GM20000 (cell line): ENCODE data around the gene CDH5.

ENCODE experiments used
- DNase-seq: peaks from one replicate; pipeline ENCODE4 v3.0.0; 2012; ENCODE audit warnings: low spot score
- TF ChIP-seq, protein P1 (sequence below): IDR thresholded peaks from 2 replicates; pipeline ENCODE4 v1.5.1; 2012; ENCODE audit warnings: mild to moderate bottlenecking, control low read depth; ENCODE audit errors: extremely low read depth, missing control alignments

CDH5 gene

DNA sequence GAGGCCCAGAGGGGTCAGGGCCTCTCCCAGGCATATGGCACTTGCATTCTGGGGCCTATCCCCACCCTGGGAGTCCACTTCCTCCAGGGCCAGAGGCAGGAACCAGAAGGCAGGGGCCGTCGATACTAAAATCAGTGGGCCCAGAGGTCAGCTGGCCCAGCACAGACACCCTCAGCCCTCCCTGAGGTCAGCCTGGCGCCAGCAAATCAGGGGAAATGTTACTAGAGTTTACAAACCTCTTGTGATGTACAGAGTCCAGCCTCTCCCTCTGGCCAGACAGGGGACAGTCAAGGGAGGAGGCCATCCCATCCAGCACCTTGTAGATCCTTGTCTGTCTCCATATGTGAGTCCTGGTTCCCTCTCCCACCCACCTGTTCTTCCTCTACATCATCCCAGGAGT is 10.8 kb downstream of the CDH5 start:
- TF ChIP-seq, protein P1, sequence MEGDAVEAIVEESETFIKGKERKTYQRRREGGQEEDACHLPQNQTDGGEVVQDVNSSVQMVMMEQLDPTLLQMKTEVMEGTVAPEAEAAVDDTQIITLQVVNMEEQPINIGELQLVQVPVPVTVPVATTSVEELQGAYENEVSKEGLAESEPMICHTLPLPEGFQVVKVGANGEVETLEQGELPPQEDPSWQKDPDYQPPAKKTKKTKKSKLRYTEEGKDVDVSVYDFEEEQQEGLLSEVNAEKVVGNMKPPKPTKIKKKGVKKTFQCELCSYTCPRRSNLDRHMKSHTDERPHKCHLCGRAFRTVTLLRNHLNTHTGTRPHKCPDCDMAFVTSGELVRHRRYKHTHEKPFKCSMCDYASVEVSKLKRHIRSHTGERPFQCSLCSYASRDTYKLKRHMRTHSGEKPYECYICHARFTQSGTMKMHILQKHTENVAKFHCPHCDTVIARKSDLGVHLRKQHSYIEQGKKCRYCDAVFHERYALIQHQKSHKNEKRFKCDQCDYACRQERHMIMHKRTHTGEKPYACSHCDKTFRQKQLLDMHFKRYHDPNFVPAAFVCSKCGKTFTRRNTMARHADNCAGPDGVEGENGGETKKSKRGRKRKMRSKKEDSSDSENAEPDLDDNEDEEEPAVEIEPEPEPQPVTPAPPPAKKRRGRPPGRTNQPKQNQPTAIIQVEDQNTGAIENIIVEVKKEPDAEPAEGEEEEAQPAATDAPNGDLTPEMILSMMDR, result no peak
- DNase-seq, result no peak

DNA sequence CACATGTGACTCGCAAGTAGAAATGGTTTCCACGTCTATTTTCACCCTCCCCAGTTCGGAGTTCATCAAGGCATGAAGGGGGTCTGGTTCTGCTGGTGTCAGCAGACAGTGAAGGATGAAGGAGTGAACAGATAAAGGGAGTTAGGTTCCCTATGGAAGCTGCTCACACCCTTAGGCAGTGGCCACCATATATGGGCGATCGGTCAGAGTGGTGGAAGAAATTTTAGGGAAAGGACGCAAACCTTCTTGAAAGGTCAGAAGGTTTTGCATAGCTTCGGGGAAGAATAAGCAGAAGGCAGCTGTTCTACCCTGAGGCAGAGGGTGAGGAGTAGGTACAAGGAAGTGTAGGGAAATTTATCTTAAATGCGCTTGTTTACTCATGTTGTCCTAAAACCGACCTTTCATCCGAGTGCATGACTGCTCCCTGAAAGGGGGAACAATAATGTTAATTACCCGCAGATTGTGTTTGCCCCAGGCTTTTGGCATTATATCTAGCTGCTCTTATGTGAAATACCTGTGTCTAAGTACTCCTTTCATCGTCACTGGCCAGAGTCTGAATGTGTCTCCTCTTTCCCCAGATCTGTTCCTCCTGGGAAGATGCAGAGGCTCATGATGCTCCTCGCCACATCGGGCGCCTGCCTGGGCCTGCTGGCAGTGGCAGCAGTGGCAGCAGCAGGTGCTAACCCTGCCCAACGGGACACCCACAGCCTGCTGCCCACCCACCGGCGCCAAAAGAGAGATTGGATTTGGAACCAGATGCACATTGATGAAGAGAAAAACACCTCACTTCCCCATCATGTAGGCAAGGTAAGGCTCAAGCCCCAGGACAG is 12.5 kb downstream of the CDH5 start:
- TF ChIP-seq, protein P1, result no peak
- no peak for DNase-seq

DNA sequence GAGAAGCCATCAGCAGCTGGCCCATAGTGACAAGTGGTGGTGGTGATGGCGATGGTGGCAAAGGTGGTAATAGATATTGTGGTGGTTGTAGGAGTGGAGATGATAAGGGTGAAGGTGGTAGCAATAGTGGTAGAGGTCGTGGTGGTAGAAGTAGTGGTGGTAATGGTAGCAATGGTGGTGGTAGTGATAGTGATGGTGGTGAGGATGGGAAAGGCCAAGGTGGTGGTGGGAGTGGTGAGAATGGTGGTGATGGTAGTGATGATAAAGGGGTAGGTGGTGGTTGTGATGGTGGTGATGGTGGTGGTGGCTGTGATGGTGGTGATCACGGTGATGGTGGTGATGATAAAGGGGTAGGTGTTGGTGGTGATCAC is 13.1 kb downstream of the CDH5 start:
- no peak for DNase-seq
- TF ChIP-seq, protein P1, result no peak

DNA sequence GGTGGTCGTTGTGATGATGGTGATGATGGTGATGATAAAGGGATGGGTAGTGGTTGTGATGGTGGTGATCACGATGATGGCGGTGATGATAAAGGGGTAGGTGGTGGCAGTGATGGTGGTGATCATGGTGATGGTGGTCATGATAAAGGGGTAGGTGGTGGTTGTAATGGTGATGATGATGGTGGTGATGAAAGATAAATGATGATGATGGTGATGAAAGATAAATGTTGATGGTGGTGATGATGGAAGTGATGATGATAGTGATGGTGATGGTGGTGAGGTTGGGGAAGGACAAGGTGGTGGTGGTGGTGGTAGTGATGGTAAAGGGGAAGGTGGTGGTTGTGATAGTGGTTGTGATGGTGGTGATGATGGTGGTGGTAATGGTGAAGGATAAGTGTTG is 13.9 kb downstream of the CDH5 start:
- no peak for DNase-seq
- TF ChIP-seq, protein P1, result no peak

DNA sequence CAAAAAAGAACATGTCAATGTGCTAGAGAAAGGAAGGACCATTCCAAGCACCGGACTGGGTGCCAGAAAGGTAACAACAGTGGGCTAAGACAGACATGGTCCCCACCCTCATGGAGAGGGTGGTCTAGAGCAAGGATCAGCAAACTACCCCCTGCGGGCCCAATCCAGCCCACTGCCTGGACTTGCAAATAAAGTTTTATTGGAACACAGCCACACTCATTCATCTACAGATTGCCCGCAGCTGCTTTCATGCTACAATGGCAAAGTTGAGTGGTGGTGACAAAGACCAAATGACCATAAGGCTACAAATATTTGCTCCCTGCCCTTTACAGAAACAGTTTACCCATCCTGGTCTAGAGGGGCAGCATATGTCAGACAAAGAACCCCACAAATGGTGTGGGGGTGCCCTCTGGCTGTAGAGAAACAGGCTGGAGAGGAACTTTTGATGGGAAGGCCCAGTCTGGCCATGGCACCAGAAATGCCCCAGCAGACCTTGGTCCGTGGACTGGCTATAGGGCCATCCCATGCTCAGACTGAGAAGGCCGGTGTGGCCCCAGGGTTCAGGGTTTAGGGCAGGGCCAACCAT is 15.2 kb downstream of the CDH5 start:
- no peak for DNase-seq
- TF ChIP-seq, protein P1, result no peak

DNA sequence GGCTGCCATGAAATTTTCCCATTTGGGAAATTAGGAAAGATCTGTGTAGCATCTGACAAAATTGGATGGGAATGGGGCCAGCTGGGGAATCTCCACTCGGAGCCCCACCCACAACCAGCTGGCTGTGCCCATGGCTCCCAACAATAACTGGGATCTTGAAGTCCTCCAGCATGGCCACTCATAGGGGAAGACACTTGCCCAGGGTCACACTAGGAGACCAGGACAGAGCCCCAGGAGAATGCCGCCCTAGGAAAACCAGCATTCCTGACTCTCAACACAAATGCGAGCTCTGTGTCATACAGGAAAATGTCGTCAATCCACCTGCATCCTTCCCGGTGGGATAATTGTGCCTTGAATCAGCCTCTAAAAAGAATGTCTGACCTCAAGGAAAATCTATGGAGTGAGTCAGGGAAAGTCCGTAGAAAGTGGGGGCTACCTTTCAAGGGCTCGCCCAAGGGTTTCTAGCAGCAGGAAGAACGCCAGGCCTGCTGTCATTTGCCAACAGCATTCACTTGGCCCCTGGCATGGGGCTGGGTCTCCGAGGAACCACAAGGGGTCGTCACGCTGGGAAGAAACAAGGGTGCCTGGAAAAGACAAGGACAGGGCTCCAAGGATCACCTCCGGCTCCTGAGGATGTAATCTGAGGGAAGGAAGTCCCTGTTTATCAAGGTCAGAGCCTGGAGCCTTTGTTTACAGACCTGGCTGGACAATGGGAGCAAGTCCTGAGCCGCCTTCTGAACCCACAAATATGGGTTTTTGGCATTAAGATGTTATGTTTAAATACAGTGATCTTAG is 15.9 kb downstream of the CDH5 start:
- DNase-seq, result no peak
- TF ChIP-seq, protein P1, result no peak

DNA sequence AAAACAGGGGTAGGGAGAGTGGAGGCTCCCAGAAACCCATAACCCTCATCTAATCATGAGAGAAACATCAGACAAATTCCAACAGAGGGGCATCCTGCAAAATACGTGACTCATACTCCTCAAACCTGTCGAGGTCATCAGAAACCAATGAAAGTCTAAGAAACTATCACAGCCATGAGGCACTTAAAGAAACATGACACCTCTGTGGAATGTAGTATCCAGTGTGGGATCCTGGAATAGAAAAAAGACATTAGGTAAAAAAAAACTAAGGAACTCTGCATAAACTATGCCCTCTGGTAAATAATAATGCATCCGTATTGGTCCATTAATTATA is 16.4 kb downstream of the CDH5 start:
- DNase-seq, result no peak
- TF ChIP-seq, protein P1, result no peak
